ENCODE data around the gene TSPO2. TPM values are rescaled to one million over a fixed set of nuclear protein-coding genes. Genes with fewer than 3 reads are reported as not detected.

TSPO2 gene
- total and polyA plus RNA-seq, 2 of the 13 experiments (the other 11 are each of a cell fraction or from before 2014, with no cell fraction given): 0.55 TPM; not detected in 1

- no peak for TF ChIP-seq ZNF687 (CRISPR knock-in tag; IDR thresholded peaks at IDR 0.05)
- TF ChIP-seq ZNF333 (CRISPR knock-in tag; IDR thresholded peaks at IDR 0.05; ENCODE audit: borderline replicate concordance): no peak
- TF ChIP-seq SNRNP70 (IDR thresholded peaks at IDR 0.05; ENCODE audit: low read depth, low read length): no peak
- no peak for TF ChIP-seq ZNF253 (CRISPR knock-in tag; IDR thresholded peaks at IDR 0.05; ENCODE audit: borderline replicate concordance)
- no peak; the same call in none of the 2 replicates for TF ChIP-seq RCOR2 (CRISPR knock-in tag; IDR thresholded peaks at IDR 0.05)
- TF ChIP-seq ZNF280B (CRISPR knock-in tag; IDR thresholded peaks at IDR 0.05; ENCODE audit: borderline replicate concordance): no peak
- TF ChIP-seq ZFP36 (IDR thresholded peaks at IDR 0.05; ENCODE audit: borderline replicate concordance, low read depth, low read length, partially characterized antibody): no peak
- TF ChIP-seq ZNF713 (CRISPR knock-in tag; IDR thresholded peaks at IDR 0.05): no peak
- TF ChIP-seq KLF13 (CRISPR knock-in tag; IDR thresholded peaks at IDR 0.05): no peak
- TF ChIP-seq TAF15 (IDR thresholded peaks at IDR 0.05; ENCODE audit: low read depth, low read length, poor library complexity, severe bottlenecking): no peak
- no peak for TF ChIP-seq DRAP1 (CRISPR knock-in tag; IDR thresholded peaks at IDR 0.05)
- no peak for TF ChIP-seq GATAD1 (CRISPR knock-in tag; IDR thresholded peaks at IDR 0.05)
- peak; percentile 58; the same call in 1 of the 2 replicates for TF ChIP-seq ZNF749 (CRISPR knock-in tag; IDR thresholded peaks at IDR 0.05; ENCODE audit: borderline replicate concordance)
- TF ChIP-seq ZSCAN29 (CRISPR knock-in tag; conservative IDR thresholded peaks at IDR 0.05): peak; percentile 67; the same call in 1 of the 2 replicates
- no peak for TF ChIP-seq STAT5B (CRISPR knock-in tag; IDR thresholded peaks at IDR 0.05)
- no peak for TF ChIP-seq RNF2 (conservative IDR thresholded peaks at IDR 0.05; ENCODE audit: low read depth)
- no peak for TF ChIP-seq ZNF430 (CRISPR knock-in tag; IDR thresholded peaks at IDR 0.05)
- no peak for TF ChIP-seq CBFB (CRISPR knock-in tag; IDR thresholded peaks at IDR 0.05)
- TF ChIP-seq SRY (CRISPR knock-in tag; IDR thresholded peaks at IDR 0.05): no peak; the same call in 1 of the 2 replicates
- 0 out of 2 replicates have a peak, but pooled peaks have one; percentile 13 for TF ChIP-seq KAT8 (CRISPR knock-in tag; IDR thresholded peaks at IDR 0.05)
- TF ChIP-seq MNT (IDR thresholded peaks at IDR 0.05): no peak
- TF ChIP-seq ZNF12 (CRISPR knock-in tag; IDR thresholded peaks at IDR 0.05): 0 out of 2 replicates have a peak, but pooled peaks have one; percentile 47
- TF ChIP-seq ASH2L (IDR thresholded peaks at IDR 0.05; ENCODE audit: insufficient read length, low read depth, low read length): peak; percentile 93
Measured at GRCh38 chr6:40997234-40997957, 44.9 kb upstream of the TSPO2 start (continued).

Measured in HepG2 (cell line).